ENCODE measurements around the gene LLGL2.

DNA sequence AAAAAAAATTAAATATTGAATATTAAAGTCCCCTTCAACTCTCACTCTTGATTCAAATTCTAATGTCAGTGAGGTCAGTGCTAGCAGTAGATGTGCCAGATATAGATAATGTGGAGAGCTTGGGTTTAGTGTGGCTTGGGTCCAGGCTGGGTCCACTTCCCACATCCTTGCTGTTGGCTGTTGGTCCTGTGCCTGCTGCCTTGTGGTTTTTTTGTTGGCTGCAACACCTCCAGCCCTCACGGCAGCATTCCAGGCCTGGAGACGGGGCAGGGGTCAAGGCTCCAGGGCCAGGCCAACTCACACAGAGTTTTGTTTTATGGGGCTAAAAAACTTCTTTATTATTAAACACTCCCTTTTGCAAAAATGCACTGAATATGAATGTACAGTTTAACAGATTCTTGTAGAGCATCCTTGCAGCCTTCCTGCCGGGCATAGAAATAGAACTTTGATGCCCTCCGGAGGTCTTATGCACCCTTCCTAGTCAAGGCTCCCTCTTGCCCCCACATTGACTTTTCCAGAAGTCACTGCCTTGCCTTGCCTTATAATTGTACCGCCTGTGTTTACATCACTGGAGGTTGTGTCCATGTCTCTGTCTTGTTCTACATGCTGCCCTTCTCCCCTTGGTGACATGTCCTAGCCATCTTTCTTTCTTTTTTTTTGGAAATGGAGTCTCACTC, 36.6 kb downstream of the LLGL2 start:
- TF ChIP-seq, protein P1, sequence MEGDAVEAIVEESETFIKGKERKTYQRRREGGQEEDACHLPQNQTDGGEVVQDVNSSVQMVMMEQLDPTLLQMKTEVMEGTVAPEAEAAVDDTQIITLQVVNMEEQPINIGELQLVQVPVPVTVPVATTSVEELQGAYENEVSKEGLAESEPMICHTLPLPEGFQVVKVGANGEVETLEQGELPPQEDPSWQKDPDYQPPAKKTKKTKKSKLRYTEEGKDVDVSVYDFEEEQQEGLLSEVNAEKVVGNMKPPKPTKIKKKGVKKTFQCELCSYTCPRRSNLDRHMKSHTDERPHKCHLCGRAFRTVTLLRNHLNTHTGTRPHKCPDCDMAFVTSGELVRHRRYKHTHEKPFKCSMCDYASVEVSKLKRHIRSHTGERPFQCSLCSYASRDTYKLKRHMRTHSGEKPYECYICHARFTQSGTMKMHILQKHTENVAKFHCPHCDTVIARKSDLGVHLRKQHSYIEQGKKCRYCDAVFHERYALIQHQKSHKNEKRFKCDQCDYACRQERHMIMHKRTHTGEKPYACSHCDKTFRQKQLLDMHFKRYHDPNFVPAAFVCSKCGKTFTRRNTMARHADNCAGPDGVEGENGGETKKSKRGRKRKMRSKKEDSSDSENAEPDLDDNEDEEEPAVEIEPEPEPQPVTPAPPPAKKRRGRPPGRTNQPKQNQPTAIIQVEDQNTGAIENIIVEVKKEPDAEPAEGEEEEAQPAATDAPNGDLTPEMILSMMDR (IDR thresholded peaks at IDR 0.05 in 4 of 5, conservative IDR thresholded peaks at IDR 0.05 in 1 of 5): no peak
- TF ChIP-seq POLR2A (IDR thresholded peaks at IDR 0.05): no peak
